A673 (cell line): ENCODE results near the gene ZSCAN5A.

ENCODE experiments used
- CTCF ChIP-seq: fragments of 300-800, 200-600 bp; sonication (generic); conservative IDR thresholded peaks from 2 replicates; pipeline ENCODE4 v1.5.1; 2017; ENCODE audit warnings: low read depth, mild to moderate bottlenecking, antibody characterized with exemption, low read length, moderate library complexity, mixed read lengths
- EZH2 ChIP-seq: fragments of 200-600 bp; sonication (generic); IDR thresholded peaks from 2 replicates; pipeline ENCODE4 v1.6.1; 2017; ENCODE audit warnings: borderline replicate concordance, low read depth, mild to moderate bottlenecking, mixed read lengths, antibody characterized with exemption, low read length; ENCODE audit not compliant: poor library complexity, severe bottlenecking

GRCh38 chr19:56209091-56209490 lies 105.5 kb downstream of the ZSCAN5A start:
- no peak for TF ChIP-seq CTCF
- TF ChIP-seq EZH2, result no peak
